Stomach (tissue), 9 donors: ENCODE measurements around the gene TAPBPL. TPM values are rescaled to one million over a fixed set of nuclear protein-coding genes. Genes with fewer than 3 reads are reported as not detected.
"Not testable (repeated sequence)": the region's sequence is repeated elsewhere in the genome, so short reads cannot be mapped to it uniquely, and the experiment has no call there.

ENCODE experiments used
- DNase-seq, 2 donors: peaks; one replicate each; pipeline versions ENCODE4 v3.0.0 to v3.0.0-alpha.2; 2013 to 2019
- H3K27ac ChIP-seq, 5 donors: fragments of 200-600 bp in 4 of 5; sonication (generic) in 4 of 5; one replicate each; pipeline ENCODE4 v1.5.1; 2013 to 2019; ENCODE audit warnings: mild to moderate bottlenecking in 1 of 5, moderate library complexity in 1 of 5
- H3K27me3 ChIP-seq, 3 donors: fragments of 200-600 bp; sonication (generic); one replicate each; pipeline ENCODE4 v1.5.1; 2017 to 2019; ENCODE audit warnings: mixed run types in 1 of 3
- H3K36me3 ChIP-seq, 4 donors: fragments of 200-600 bp; sonication (generic); 1 replicate in 3 of 4; 2 replicates in 1 of 4; pipeline ENCODE4 v1.5.1; 2016 to 2019
- H3K4me1 ChIP-seq, 4 donors: fragments of 200-600 bp; sonication (generic); one replicate each; pipeline ENCODE4 v1.5.1; 2016 to 2019
- H3K4me3 ChIP-seq, 4 donors: fragments of 200-600 bp; sonication (generic) in 3 of 4; one replicate each; pipeline ENCODE4 v1.5.1; 2016 to 2019; ENCODE audit warnings: mild to moderate bottlenecking in 1 of 4
- H3K9me3 ChIP-seq, 4 donors: fragments of 200-600 bp; sonication (generic); one replicate each; pipeline ENCODE4 v1.5.1; 2016 to 2019
- EP300 ChIP-seq: sonication (generic); formaldehyde crosslinking; IDR thresholded peaks from one replicate; pipeline ENCODE4 v1.6.1; 2017; ENCODE audit warnings: antibody characterized with exemption
- POLR2A ChIP-seq, 4 donors: fragments of 450-650 bp; IDR thresholded peaks; one replicate each; pipeline ENCODE4 v1.6.1; 2016; ENCODE audit warnings: antibody characterized with exemption in 4 of 4, control low read depth in 2 of 4, mild to moderate bottlenecking in 1 of 4, moderate library complexity in 1 of 4
- POLR2AphosphoS5 ChIP-seq, 3 donors: sonication (generic); formaldehyde crosslinking; IDR thresholded peaks; one replicate each; pipeline ENCODE4 v1.6.1; 2016; ENCODE audit warnings: antibody characterized with exemption in 3 of 3
- WGBS, 5 donors: extraction: QIAGEN DNeasy Blood & Tissue Kit in 3 of 5; methylation state at CpG; one replicate each; pipeline versions ENCODE4 v1.1.5 to v1.1.7; 2013 to 2018; 5-methylcytosine and 5-hydroxymethylcytosine counted together
- intact Hi-C: fragments of 100-400 bp; cut with DNase I; formaldehyde crosslinking; loops from one replicate; pipeline ENCODE4 v1.15.1; 2023; ENCODE audit warnings: low total_unique reads
- polyA plus RNA-seq, 3 donors: library from polyadenylated mRNA; stranded (reverse); fragments of 200-250 nt; gene quantifications; one replicate each; pipeline ENCODE4 v1.2.3, GENCODE V29; 2013
- total RNA-seq, 5 donors: library from RNA; depleted of rRNA; stranded (reverse); fragments of >200 nt; gene quantifications; one replicate each; pipeline versions ENCODE4 v1.1.0 to v1.2.3, GENCODE V29; 2014 to 2016
- TF ChIP-seq, protein P1 (sequence below), 7 experiments: fragments of 450-650 bp in 4 of 7; fragments of 200-600 bp in 3 of 7; sonication (generic) in 3 of 7; IDR thresholded peaks; one replicate each; pipeline ENCODE4 v1.5.1; 2016 to 2019; ENCODE audit warnings: antibody characterized with exemption in 7 of 7, control low read depth in 2 of 7, mild to moderate bottlenecking in 1 of 7
- donor health status: healthy with polysubstance abuse.
- donor health status: Bipolar disorder and iron deficiency.
- donor health status: healthy.

Gene TAPBPL
- total and polyA plus RNA-seq, 8 donors = 13.0 to 115 (median 15.5) TPM

DNA sequence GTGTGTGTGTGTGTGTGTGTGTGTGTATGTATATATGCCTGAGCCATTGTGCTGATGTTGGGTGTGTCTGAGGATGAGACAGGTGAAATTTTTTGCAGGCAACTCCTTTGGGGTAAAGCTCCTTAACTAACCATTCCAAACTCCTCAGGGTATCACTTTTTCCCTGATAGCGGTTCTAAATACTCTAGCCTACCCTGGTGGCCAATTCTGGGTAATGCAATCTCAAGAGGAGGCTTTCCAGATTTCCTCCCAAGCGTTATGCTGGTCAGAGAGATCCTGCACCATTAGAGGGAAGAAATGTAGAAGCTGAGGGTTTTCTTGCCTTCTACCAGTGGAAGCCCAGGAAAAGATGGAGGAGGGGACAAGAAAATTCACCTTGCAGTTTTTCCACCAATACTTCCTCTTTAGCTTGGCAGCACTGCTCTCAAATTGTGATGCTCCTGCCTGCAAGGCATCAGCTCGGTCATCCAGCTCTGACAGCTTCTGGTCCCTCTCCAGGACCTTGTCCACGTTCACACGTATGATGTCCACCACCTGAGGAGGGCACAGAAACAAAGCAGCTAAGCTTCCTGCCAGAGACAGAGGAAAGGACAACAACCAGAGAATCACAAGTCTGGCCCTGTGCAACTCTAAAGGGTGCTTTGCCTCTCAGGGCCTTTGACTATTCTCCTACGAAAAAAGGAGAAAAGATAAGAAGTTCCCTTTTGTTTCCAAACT is 13.8 kb downstream of the TAPBPL start:
- peak; percentile 53 to 88 for DNase-seq
- intact Hi-C loops = loop anchor here (10.0 kb wide), 1 partner anchor 141 kb away; no protein-coding TSS in a partner anchor

DNA sequence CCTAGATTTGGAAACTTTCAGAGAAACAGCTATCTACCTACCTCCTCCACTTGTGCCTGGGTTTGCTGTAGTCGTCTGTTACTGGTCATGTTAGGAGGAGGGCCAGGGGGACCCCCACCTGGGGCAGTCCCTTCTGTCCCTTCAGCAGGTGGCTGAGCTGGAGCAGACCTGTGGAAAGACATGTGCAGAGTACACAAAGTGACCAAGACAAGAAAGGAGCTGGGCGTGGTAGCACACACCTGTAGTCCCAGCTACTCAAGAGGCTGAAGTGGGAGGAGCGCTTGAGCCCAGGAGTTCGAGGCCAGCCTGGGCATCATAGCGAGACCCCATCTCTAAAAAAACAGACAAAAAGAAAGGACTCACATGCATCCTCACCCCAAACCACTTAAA is 14.3 kb downstream of the TAPBPL start:
- DNase-seq = no peak
- TF ChIP-seq, protein P1, sequence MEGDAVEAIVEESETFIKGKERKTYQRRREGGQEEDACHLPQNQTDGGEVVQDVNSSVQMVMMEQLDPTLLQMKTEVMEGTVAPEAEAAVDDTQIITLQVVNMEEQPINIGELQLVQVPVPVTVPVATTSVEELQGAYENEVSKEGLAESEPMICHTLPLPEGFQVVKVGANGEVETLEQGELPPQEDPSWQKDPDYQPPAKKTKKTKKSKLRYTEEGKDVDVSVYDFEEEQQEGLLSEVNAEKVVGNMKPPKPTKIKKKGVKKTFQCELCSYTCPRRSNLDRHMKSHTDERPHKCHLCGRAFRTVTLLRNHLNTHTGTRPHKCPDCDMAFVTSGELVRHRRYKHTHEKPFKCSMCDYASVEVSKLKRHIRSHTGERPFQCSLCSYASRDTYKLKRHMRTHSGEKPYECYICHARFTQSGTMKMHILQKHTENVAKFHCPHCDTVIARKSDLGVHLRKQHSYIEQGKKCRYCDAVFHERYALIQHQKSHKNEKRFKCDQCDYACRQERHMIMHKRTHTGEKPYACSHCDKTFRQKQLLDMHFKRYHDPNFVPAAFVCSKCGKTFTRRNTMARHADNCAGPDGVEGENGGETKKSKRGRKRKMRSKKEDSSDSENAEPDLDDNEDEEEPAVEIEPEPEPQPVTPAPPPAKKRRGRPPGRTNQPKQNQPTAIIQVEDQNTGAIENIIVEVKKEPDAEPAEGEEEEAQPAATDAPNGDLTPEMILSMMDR (IDR thresholded peaks at IDR 0.05) = no peak
- TF ChIP-seq POLR2AphosphoS5 (IDR thresholded peaks at IDR 0.05) (no peak), POLR2A (IDR thresholded peaks at IDR 0.05) (no peak), EP300 (no peak)
- no peaks in the 10 kb centered on the region for H3K9me3 ChIP-seq
- no peaks in the 10 kb centered on the region for H3K27me3 ChIP-seq
- WGBS, 5 donors = 84 to 90% (median 86%) methylated on average over 5 of the region's 5 CpGs
- peaks cover 36 to 55% (median 50%) of the 10 kb centered on the region in 4 donors for H3K36me3 ChIP-seq
- intact Hi-C loops = loop anchor here (10.0 kb wide), 1 partner anchor 141 kb away; no protein-coding TSS in a partner anchor
- H3K4me1 ChIP-seq = peaks cover 29 to 82% (median 34%) of the 10 kb centered on the region in 4 donors
- peak overlapping the region in 2 of 5 donors; percentile 12 to 25 for H3K27ac ChIP-seq
- H3K4me3 ChIP-seq = no peak overlapping the region

More for the DNA sequence above, 13.8 kb downstream of the TAPBPL start:
- Histone ChIP-seq H3K4me1 (peaks cover 27 to 86% (median 35%) of the 10 kb centered on the region in 4 donors), H3K27ac (peak overlapping the region in 2 of 5 donors; percentile 12 to 25), H3K9me3 (no peaks in the 10 kb centered on the region), H3K36me3 (peaks cover 42 to 61% (median 56%) of the 10 kb centered on the region in 4 donors), H3K27me3 (no peaks in the 10 kb centered on the region), H3K4me3 (no peak overlapping the region)
- 34 to 48% (median 40%) methylated on average over 6 of the region's 6 CpGs for WGBS, 5 donors
- TF ChIP-seq POLR2AphosphoS5 (IDR thresholded peaks at IDR 0.05) (peak in 1 of 3 donors; percentile 56), POLR2A (IDR thresholded peaks at IDR 0.05) (no peak), EP300 (no peak)
- TF ChIP-seq, protein P1 (IDR thresholded peaks at IDR 0.05) = peak in 6 of 7 experiments; percentile 50 to 94 (median 80)

DNA sequence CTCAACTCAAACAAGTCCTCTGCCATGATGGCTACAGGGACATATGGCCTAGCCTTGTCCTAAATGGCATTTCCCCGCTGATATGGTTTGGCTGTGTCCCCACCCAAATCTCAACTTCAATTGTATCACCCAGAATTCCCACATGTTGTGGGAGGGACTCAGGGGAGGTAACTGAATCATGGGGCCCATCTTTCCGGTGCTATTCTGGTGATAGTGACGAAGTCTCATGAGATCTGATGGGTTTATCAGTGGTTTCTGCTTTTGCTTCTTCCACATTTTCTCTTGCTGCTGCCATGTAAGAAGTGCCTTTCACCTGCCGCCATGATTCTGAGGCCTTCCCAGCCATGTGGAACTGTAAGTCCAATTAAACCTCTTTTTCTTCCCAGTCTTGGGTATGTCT is 14.9 kb downstream of the TAPBPL start:
- WGBS, 5 donors = 83 to 96% (median 93%) methylated on average over 4 of the region's 4 CpGs
- DNase-seq, H3K27me3 ChIP-seq, H3K9me3 ChIP-seq, H3K4me3 ChIP-seq, H3K27ac ChIP-seq: not testable (repeated sequence)
- H3K36me3 ChIP-seq = peaks cover 30 to 50% (median 45%) of the 10 kb centered on the region in 4 donors
- intact Hi-C loops = loop anchor here (10.0 kb wide), 1 partner anchor 142 kb away; no protein-coding TSS in a partner anchor
- peaks cover 32 to 83% (median 37%) of the 10 kb centered on the region in 4 donors for H3K4me1 ChIP-seq

DNA sequence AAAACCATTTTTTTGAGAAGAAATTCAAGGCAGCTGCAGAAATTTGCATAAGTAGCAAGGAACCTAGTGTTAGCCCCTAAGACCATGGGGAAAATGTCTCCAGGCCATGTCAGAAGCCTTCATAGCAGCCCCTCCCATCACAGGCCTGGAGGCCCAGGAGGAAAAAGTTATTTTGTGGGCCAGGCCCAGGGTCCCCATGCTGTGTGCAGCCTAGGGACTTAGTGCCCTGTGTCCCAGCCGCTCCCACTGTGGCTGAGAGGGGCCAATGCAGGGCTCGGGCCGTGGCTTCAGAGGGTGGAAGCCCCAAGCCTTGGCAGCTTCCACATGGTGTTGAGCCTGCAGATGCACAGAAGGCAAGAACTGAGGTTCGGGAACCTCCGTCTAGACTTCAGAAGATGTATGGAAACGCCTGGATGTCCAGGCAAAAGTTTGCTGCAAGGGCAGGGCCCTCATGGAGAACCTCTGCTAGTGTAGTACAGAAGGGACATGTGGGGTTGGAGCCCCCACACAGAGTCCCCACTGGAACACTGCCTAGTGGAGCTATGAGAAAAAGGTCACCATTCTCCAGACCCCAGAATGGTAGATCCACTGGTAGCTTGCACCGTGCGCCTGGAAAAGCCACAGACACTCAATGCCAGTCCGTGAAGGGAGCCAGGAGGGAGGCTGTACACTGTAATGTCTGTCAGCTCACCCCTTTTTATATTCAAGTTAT is 15.9 kb downstream of the TAPBPL start:
- WGBS, 5 donors = 83 to 97% (median 95%) methylated on average over 4 to 9 of the region's 9 CpGs
- intact Hi-C loops = loop anchor here (10.0 kb wide), 1 partner anchor 143 kb away; no protein-coding TSS in a partner anchor
- Histone ChIP-seq H3K27ac (peak overlapping the region in 1 of 5 donors; percentile 25), H3K4me1 (peaks cover 31 to 78% (median 33%) of the 10 kb centered on the region in 4 donors), H3K36me3 (peaks cover 23 to 40% (median 35%) of the 10 kb centered on the region in 4 donors)
- not testable (repeated sequence) for H3K27me3 ChIP-seq, H3K4me3 ChIP-seq, DNase-seq, H3K9me3 ChIP-seq

DNA sequence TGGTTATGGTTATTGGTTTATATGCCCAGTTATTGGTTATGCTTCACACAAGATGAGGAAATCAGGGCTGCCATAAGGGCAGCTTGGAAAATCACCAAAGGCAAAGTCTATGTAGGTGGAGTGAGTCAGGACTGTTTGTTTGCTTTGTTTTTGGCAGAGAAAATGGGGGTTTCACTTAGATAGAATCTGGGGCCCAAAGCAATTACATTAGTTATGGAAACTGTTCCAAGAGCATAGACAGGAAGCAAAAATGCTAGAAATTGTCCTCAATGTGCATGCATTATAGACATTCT is 16.4 kb downstream of the TAPBPL start:
- no peaks in the 10 kb centered on the region for H3K27me3 ChIP-seq
- peaks cover 30 to 73% (median 33%) of the 10 kb centered on the region in 4 donors for H3K4me1 ChIP-seq
- H3K9me3 ChIP-seq = no peaks in the 10 kb centered on the region
- intact Hi-C loops = loop anchor here (10.0 kb wide), 1 partner anchor 143 kb away; no protein-coding TSS in a partner anchor
- H3K27ac ChIP-seq = peak overlapping the region in 1 of 5 donors; percentile 96
- no peak overlapping the region for H3K4me3 ChIP-seq
- no peak for DNase-seq
- peaks cover 18 to 35% (median 30%) of the 10 kb centered on the region in 4 donors for H3K36me3 ChIP-seq
- TF ChIP-seq, protein P1 (IDR thresholded peaks at IDR 0.05) = no peak
- no peak for TF ChIP-seq POLR2A (IDR thresholded peaks at IDR 0.05)
- TF ChIP-seq POLR2AphosphoS5 (IDR thresholded peaks at IDR 0.05) = no peak
- no peak for TF ChIP-seq EP300
